Measurements from ENCODE around the gene OGG1.
"Not testable (repeated sequence)": the region's sequence is repeated elsewhere in the genome, so short reads cannot be mapped to it uniquely, and the experiment has no call there.

Gene OGG1

DNA sequence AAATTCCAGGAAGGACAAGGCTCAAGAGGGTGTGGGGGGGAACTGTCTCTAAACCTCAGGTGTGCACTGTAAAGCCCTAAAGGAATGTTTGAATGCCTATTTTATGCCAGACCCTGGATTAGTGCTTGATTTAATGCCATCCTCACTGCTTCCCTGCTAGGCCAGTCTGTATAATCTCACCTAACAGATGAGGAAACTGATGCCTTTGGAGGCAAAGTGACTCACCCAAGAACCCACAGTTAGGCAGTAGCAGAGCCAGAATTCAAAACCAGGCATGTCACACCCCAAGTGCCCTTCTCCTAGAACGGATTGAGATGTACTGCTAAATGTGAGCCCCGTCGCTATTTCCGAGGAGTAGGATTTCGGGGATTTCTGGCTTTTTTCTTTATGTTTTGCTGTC lies 12.2 kb downstream of the OGG1 start:
- no peak overlapping the region for H3K27ac ChIP-seq (ENCODE audit: low read length)
- no peaks in the 10 kb centered on the region for H3K9me3 ChIP-seq (ENCODE audit: control insufficient read depth, insufficient read depth, low read length)

DNA sequence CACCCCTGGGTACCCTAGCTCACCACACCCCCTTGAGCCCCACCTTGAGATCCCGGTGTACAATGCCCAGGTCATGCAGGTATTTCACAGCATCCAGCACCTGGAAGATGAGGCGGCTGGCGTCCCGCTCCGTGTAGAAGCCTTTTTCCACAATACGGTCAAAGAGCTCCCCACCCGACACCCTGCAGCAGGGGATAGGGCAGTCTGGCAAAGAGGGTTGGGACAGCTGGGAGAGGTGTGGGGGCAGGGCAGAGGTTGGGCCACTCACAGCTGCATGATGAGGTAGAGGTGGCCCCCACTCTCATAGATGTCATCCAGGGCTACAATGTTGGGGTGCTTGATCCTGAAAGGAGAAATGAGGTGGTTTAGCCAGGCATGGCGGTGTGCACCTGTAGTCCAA lies 13.1 kb downstream of the OGG1 start:
- DNase-seq (ENCODE audit: low read depth, low spot score) = no peak
- WGBS (ENCODE audit: insufficient coverage, insufficient read length) = no CpG with 5 or more reads among the region's 8 CpGs
- Histone ChIP-seq H3K27ac (ENCODE audit: low read length) (no peak overlapping the region), H3K4me3 (ENCODE audit: low read length) (no peak overlapping the region), H3K27me3 (ENCODE audit: control insufficient read depth, insufficient read depth, low read length) (no peaks in the 10 kb centered on the region; the same call in 1 of the 2 replicates), H3K9me3 (ENCODE audit: control insufficient read depth, insufficient read depth, low read length) (no peaks in the 10 kb centered on the region), H3K36me3 (ENCODE audit: control insufficient read depth, insufficient read depth, low read length) (no peaks in the 10 kb centered on the region; the same call in 1 of the 2 replicates), H3K4me1 (ENCODE audit: control insufficient read depth, insufficient read depth, low read length) (no peaks in the 10 kb centered on the region)

More for the DNA sequence above, 12.2 kb downstream of the OGG1 start:
- no peaks in the 10 kb centered on the region for H3K4me1 ChIP-seq (ENCODE audit: control insufficient read depth, insufficient read depth, low read length)
- no peak for DNase-seq (ENCODE audit: low read depth, low spot score)
- peaks cover 3% of the 10 kb centered on the region; the same call in 1 of the 2 replicates for H3K36me3 ChIP-seq (ENCODE audit: control insufficient read depth, insufficient read depth, low read length)
- H3K27me3 ChIP-seq (ENCODE audit: control insufficient read depth, insufficient read depth, low read length) = no peaks in the 10 kb centered on the region
- no CpG with 5 or more reads among the region's 5 CpGs for WGBS (ENCODE audit: insufficient coverage, insufficient read length)
- no peak overlapping the region for H3K4me3 ChIP-seq (ENCODE audit: low read length)

DNA sequence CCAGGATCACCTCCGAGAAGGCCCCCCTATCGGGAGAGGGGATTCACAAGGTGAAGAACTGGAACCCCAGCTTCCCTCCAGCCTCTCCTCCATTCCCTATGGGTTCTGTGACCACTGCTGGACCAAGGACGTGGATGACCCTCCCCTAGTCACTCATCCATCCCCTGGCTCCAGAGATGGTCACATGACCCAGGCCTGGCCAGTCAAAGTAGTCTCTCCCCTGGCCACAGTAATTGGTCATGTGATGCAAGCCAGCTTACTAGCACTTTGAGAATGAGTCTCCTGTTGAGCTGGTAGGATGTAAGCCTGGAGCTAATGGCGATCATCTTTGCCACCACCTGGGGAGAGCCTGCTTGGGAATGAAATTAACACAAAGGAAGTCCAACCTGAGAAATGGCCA lies 16.1 kb downstream of the OGG1 start:
- no CpG with 5 or more reads among the region's 4 CpGs for WGBS (ENCODE audit: insufficient coverage, insufficient read length)
- no peak for DNase-seq (ENCODE audit: low read depth, low spot score)
- H3K27me3 ChIP-seq (ENCODE audit: control insufficient read depth, insufficient read depth, low read length) = peaks cover 1% of the 10 kb centered on the region; the same call in 1 of the 2 replicates
- H3K4me3 ChIP-seq (ENCODE audit: low read length) = no peak overlapping the region
- no peak overlapping the region for H3K27ac ChIP-seq (ENCODE audit: low read length)
- no peaks in the 10 kb centered on the region; the same call in 1 of the 2 replicates for H3K4me1 ChIP-seq (ENCODE audit: control insufficient read depth, insufficient read depth, low read length)
- no peaks in the 10 kb centered on the region for H3K9me3 ChIP-seq (ENCODE audit: control insufficient read depth, insufficient read depth, low read length)
- H3K36me3 ChIP-seq (ENCODE audit: control insufficient read depth, insufficient read depth, low read length) = no peaks in the 10 kb centered on the region

DNA sequence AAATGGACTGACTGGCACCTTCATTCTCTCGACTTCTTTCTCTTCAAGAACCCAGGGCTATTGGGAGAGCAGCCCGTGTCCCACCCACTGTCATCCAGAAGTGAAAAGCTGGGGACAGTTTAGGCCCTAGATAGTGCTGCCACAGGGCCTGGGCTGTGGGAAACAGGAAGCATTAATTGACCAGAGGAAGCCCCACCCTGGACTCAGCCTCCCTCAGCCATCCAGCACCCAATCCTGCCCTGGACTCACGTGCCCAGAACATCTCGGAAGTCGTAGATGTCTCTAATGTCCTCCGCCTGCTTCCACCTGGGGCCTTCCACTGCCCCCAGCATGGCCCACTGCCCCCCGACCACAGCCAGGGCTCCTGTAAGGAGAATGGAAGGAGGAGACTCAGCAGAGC lies 17.7 kb downstream of the OGG1 start:
- WGBS (ENCODE audit: insufficient coverage, insufficient read length) = no CpG with 5 or more reads among the region's 7 CpGs
- Histone ChIP-seq H3K4me1 (ENCODE audit: control insufficient read depth, insufficient read depth, low read length) (no peaks in the 10 kb centered on the region; the same call in 1 of the 2 replicates), H3K4me3 (ENCODE audit: low read length) (no peak overlapping the region), H3K27me3 (ENCODE audit: control insufficient read depth, insufficient read depth, low read length) (peaks cover 1% of the 10 kb centered on the region; the same call in 1 of the 2 replicates), H3K36me3 (ENCODE audit: control insufficient read depth, insufficient read depth, low read length) (no peaks in the 10 kb centered on the region), H3K9me3 (ENCODE audit: control insufficient read depth, insufficient read depth, low read length) (no peaks in the 10 kb centered on the region), H3K27ac (ENCODE audit: low read length) (no peak overlapping the region)
- no peak for DNase-seq (ENCODE audit: low read depth, low spot score)

DNA sequence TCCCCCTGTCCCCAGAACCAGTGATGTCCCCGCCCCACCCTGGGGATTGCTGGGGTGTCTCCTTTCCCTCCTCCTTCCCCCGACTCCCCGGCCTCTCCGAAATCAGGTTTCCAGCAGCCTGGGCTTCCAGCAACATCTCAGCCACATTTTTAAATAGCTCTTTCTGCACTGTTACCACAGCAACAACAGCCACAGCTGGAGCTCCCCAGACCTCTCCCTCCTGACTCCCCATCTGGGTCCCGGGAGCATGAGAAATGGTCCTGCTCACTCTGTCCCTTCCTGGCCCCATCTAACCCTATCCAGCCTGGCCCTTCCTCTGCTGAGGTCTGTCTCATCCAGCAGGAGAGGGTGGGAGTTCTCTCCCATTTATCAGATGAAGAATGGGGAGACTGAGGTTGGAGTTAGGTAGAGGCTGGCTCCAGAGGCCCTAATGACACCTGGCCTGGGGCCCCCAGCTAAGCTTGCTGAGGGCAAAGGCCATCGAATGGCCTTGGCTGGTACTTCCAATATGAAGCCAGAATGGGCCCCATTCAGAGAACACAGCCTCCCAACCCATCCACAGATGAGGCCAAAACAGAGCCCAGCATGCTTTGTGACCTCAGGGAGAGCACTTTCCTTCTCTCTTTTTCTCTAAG lies 18.5 kb downstream of the OGG1 start:
- no CpG with 5 or more reads among the region's 6 CpGs for WGBS (ENCODE audit: insufficient coverage, insufficient read length)
- Histone ChIP-seq H3K27me3 (ENCODE audit: control insufficient read depth, insufficient read depth, low read length) (peaks cover 1% of the 10 kb centered on the region; the same call in 1 of the 2 replicates), H3K4me3 (ENCODE audit: low read length) (no peak overlapping the region), H3K27ac (ENCODE audit: low read length) (no peak overlapping the region), H3K4me1 (ENCODE audit: control insufficient read depth, insufficient read depth, low read length) (no peaks in the 10 kb centered on the region; the same call in 1 of the 2 replicates), H3K36me3 (ENCODE audit: control insufficient read depth, insufficient read depth, low read length) (no peaks in the 10 kb centered on the region), H3K9me3 (ENCODE audit: control insufficient read depth, insufficient read depth, low read length) (no peaks in the 10 kb centered on the region)
- no peak for DNase-seq (ENCODE audit: low read depth, low spot score)

DNA sequence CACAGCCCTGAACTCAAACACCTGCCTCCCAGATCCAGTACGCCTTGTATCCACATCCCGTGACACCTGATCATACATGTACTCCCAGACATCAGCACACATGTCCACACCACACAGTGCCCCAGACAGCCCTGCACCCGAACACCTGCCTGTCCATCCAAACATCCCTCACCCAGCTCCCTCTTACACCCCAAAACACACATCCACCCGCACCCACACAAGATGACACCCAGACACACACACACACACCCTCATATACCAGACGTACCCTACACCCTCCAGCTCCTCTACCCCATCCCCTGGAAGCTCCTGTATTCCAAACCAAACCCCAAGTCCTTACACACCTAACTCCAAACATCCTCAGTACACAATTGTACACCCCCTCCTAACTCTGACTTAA lies 19.3 kb downstream of the OGG1 start:
- Histone ChIP-seq H3K4me3 (ENCODE audit: low read length) (no peak overlapping the region), H3K4me1 (ENCODE audit: control insufficient read depth, insufficient read depth, low read length) (no peaks in the 10 kb centered on the region; the same call in 1 of the 2 replicates), H3K27me3 (ENCODE audit: control insufficient read depth, insufficient read depth, low read length) (peaks cover 1% of the 10 kb centered on the region; the same call in 1 of the 2 replicates), H3K36me3 (ENCODE audit: control insufficient read depth, insufficient read depth, low read length) (no peaks in the 10 kb centered on the region), H3K9me3 (ENCODE audit: control insufficient read depth, insufficient read depth, low read length) (no peaks in the 10 kb centered on the region), H3K27ac (ENCODE audit: low read length) (no peak overlapping the region)
- WGBS (ENCODE audit: insufficient coverage, insufficient read length) = 100% methylated on average over 2 of the region's 5 CpGs
- no peak for DNase-seq (ENCODE audit: low read depth, low spot score)

DNA sequence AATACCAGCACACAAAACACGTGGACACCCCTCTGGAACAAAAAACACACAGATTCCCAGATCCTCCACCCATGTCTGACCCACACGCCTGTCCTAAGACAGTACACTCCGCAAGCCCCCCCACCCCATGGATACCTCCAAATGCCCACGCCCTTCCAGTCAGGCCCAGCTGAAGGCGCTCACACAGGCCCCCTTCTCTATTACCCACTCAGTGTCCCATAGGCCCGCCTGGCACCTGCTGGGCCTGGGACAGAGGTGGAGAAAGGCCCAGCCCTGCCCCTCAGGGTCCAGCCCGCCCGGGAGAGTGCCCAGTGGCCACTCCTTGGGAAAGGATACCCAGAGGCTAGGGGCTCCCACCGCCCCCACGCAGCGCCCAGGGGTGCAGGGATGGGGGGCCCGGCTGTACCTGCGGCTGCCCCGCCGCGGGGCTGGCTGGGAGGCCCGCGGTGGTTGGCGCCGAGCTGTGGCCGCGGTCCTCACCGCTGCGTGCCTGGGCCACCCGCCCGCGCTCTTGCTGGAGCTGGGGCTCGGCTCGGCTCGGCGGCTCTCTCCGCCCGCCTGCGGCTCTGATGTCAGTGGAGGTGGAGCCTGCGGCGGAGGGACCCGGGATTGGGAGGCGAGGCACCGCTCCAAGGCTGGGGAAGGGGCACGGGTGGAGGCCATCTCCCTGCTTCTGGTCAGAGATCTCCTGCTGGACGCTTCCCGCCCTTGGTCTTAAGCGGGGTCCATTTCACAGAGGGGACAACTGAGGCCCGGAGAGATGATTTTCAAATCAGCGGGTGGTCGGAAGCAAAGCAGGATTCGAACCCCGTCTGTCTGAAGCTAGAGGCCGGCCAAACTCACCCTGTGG lies 19.9 kb downstream of the OGG1 start, which contains the start of gene CAMK1:
Gene CAMK1 (minus strand): TSS at position 522 of the 850 bp plus-strand sequence. CDS start 2,198 bp downstream, outside the sequence.
- WGBS (ENCODE audit: insufficient coverage, insufficient read length) = no CpG with 5 or more reads among the region's 49 CpGs
- no peak for DNase-seq (ENCODE audit: low read depth, low spot score)
- Histone ChIP-seq H3K27ac (ENCODE audit: low read length) (no peak within 1 kb of the TSS), H3K4me3 (ENCODE audit: low read length) (peak within 1 kb of the TSS; percentile 30; the same call in 1 of the 2 replicates), H3K36me3 (ENCODE audit: control insufficient read depth, insufficient read depth, low read length) (no peaks in the 10 kb centered on the region), H3K4me1 (ENCODE audit: control insufficient read depth, insufficient read depth, low read length) (no peaks in the 10 kb centered on the region; the same call in 1 of the 2 replicates), H3K9me3 (ENCODE audit: control insufficient read depth, insufficient read depth, low read length) (no peaks in the 10 kb centered on the region), H3K27me3 (ENCODE audit: control insufficient read depth, insufficient read depth, low read length) (peaks cover 1% of the 10 kb centered on the region; the same call in 1 of the 2 replicates)

DNA sequence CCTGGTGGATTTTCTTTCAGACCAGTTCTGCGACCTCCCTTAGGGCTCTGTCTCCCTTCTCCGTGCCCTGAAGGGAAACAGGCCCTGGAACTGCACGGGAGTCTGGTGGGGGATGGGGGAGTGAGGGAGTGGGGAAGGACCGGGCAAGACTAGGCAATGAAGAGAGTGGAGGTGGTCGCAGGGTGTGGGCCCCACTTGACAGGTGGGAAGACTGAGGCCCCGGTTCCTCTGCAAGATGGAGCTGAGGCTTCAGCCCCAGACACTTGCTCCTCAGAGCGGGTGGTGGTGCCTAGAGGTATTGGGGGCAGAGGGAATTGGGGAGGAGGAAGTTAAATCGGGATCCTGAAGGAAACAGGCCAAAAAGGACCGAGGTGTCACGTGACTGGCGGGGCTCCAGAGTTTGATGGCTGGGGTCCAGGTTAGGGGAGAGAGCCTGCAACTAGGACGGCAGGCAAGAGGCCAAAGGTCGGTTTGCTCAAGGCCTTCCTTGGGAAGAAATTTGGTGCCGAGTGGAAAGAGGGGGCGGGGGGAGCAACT lies 20.6 kb downstream of the OGG1 start:
- H3K27me3 ChIP-seq (ENCODE audit: control insufficient read depth, insufficient read depth, low read length) = peaks cover 1% of the 10 kb centered on the region; the same call in 1 of the 2 replicates
- no CpG with 5 or more reads among the region's 15 CpGs for WGBS (ENCODE audit: insufficient coverage, insufficient read length)
- H3K36me3 ChIP-seq (ENCODE audit: control insufficient read depth, insufficient read depth, low read length) = no peaks in the 10 kb centered on the region
- no peaks in the 10 kb centered on the region; the same call in 1 of the 2 replicates for H3K4me1 ChIP-seq (ENCODE audit: control insufficient read depth, insufficient read depth, low read length)
- H3K27ac ChIP-seq (ENCODE audit: low read length) = no peak overlapping the region
- H3K9me3 ChIP-seq (ENCODE audit: control insufficient read depth, insufficient read depth, low read length) = no peaks in the 10 kb centered on the region
- no peak for DNase-seq (ENCODE audit: low read depth, low spot score)
- peak overlapping the region; percentile 30; the same call in 1 of the 2 replicates for H3K4me3 ChIP-seq (ENCODE audit: low read length)

DNA sequence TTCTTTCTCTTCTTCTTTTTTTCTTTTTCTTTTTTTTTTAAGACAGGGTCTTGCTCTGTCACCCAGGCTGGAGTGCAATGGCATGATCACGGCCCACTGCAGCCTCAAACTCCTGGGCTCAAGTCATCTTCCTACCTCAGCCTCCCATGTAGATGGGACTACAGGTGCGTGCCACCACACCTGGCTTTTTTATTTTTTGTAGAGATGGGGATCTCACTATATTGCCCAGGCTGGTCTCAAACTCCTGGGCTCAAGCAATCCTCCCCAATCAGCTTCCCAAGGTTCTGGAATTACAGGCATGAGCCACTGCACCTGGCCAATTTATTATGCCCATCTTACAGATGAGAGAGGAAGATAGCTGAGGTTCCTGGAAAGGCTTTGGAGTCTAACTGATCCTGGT lies 21.3 kb downstream of the OGG1 start:
- no CpG with 5 or more reads among the region's 2 CpGs for WGBS (ENCODE audit: insufficient coverage, insufficient read length)
- not testable (repeated sequence) for DNase-seq (ENCODE audit: low read depth, low spot score); H3K27me3 ChIP-seq (ENCODE audit: control insufficient read depth, insufficient read depth, low read length); H3K27ac ChIP-seq (ENCODE audit: low read length); H3K4me3 ChIP-seq (ENCODE audit: low read length); H3K36me3 ChIP-seq (ENCODE audit: control insufficient read depth, insufficient read depth, low read length); H3K9me3 ChIP-seq (ENCODE audit: control insufficient read depth, insufficient read depth, low read length); H3K4me1 ChIP-seq (ENCODE audit: control insufficient read depth, insufficient read depth, low read length)
